Spleen (tissue), 11 donors: ENCODE measurements around the gene SHMT2. TPM values are rescaled to one million over a fixed set of nuclear protein-coding genes. Genes with fewer than 3 reads are reported as not detected.
"Not testable (repeated sequence)": the region's sequence is repeated elsewhere in the genome, so short reads cannot be mapped to it uniquely, and the experiment has no call there.

Source experiments
- DNase-seq: peaks from one replicate; pipeline ENCODE4 v3.0.0-alpha.2; 2020
- H3K27ac ChIP-seq, 8 donors: fragments of 200-600 bp; sonication (generic) in 7 of 8; 1 replicate in 4 of 8; 2 replicates in 4 of 8; pipeline versions ENCODE4 v1.5.0 to v1.8.0; 2016 to 2021; ENCODE audit warnings: inconsistent platforms in 4 of 8, mild to moderate bottlenecking in 4 of 8, moderate library complexity in 1 of 8
- H3K27me3 ChIP-seq, 7 donors: fragments of 200-600 bp; sonication (generic) in 6 of 7; replicated peaks in 1 of 7; 1 replicate in 4 of 7; 2 replicates in 3 of 7; pipeline versions ENCODE4 v1.5.0 to v1.8.0; 2016 to 2021; ENCODE audit warnings: inconsistent platforms in 3 of 7, mild to moderate bottlenecking in 1 of 7
- H3K36me3 ChIP-seq, 6 donors: fragments of 200-600 bp; sonication (generic) in 5 of 6; 1 replicate in 4 of 6; 2 replicates in 2 of 6; pipeline versions ENCODE4 v1.5.0 to v1.8.0; 2016 to 2021; ENCODE audit warnings: inconsistent platforms in 2 of 6
- H3K4me1 ChIP-seq, 6 donors: fragments of 200-600 bp; sonication (generic) in 5 of 6; 1 replicate in 3 of 6; 2 replicates in 3 of 6; pipeline versions ENCODE4 v1.5.0 to v1.8.0; 2016 to 2021; ENCODE audit warnings: inconsistent platforms in 3 of 6
- H3K4me3 ChIP-seq, 8 donors: fragments of 200-600 bp; sonication (generic) in 7 of 8; 1 replicate in 4 of 8; 2 replicates in 4 of 8; pipeline versions ENCODE4 v1.5.0 to v1.8.0; 2016 to 2021; ENCODE audit warnings: inconsistent platforms in 4 of 8, mild to moderate bottlenecking in 4 of 8, moderate library complexity in 2 of 8
- H3K9me3 ChIP-seq, 8 donors: fragments of 200-600 bp; sonication (generic) in 7 of 8; 1 replicate in 4 of 8; 2 replicates in 4 of 8; pipeline versions ENCODE4 v1.5.0 to v1.8.0; 2016 to 2021; ENCODE audit warnings: inconsistent platforms in 4 of 8
- CTCF ChIP-seq, 11 experiments: fragments of 200-600 bp in 7 of 11; fragments of 450-650 bp in 4 of 11; sonication (generic) in 4 of 11; IDR thresholded peaks in 8 of 11; conservative IDR thresholded peaks in 3 of 11; 1 replicate in 7 of 11; 2 replicates in 4 of 11; pipeline versions ENCODE4 v1.4.0 to v1.8.0; 2016 to 2021; ENCODE audit warnings: antibody characterized with exemption in 11 of 11, inconsistent platforms in 4 of 11, mild to moderate bottlenecking in 1 of 11
- POLR2A ChIP-seq, 3 donors: fragments of 450-650 bp; IDR thresholded peaks; one replicate each; pipeline ENCODE4 v1.5.1; 2017; ENCODE audit warnings: antibody characterized with exemption in 3 of 3, mild to moderate bottlenecking in 1 of 3
- POLR2AphosphoS5 ChIP-seq, 3 donors: sonication (generic); formaldehyde crosslinking; IDR thresholded peaks; one replicate each; pipeline ENCODE4 v1.5.1; 2017; ENCODE audit warnings: antibody characterized with exemption in 3 of 3
- WGBS, 5 donors: extraction: QIAGEN DNeasy Blood & Tissue Kit in 3 of 5; methylation state at CpG; one replicate each; pipeline versions ENCODE4 v1.1.5 to v1.1.7; 2013 to 2018; 5-methylcytosine and 5-hydroxymethylcytosine counted together
- intact Hi-C: fragments of 100-400 bp; cut with DNase I; formaldehyde crosslinking; loops from one replicate; pipeline ENCODE4 v1.15.0; 2023; ENCODE audit warnings: low total_unique reads
- microRNA-seq, 3 donors: library from miRNA; unstranded; fragments of <30 nt; microRNA quantifications; one replicate each; pipeline versions ENCODE4 to v1.1.0, GENCODE V29; 2019 to 2020
- polyA plus RNA-seq, 3 donors: library from polyadenylated mRNA; stranded (reverse); fragments of 200-250 nt; gene quantifications; one replicate each; pipeline ENCODE4 v1.2.1, GENCODE V29; 2013
- small RNA-seq, 4 donors: library from RNA; depleted of rRNA; stranded (forward); fragments of <200 nt; gene quantifications; one replicate each; pipeline ENCODE3, GENCODE V24; 2016
- total RNA-seq, 7 donors: library from RNA; depleted of rRNA in 3 of 7; stranded (reverse); fragments of >200 nt in 3 of 7; fragmentation: NEBNext Ultra II Directional in 4 of 7; extraction: Animal tissue kit (Norgen Biotek cat#: 25700) in 4 of 7; gene quantifications; one replicate each; pipeline versions ENCODE4 v1.1.0 to v1.2.1, GENCODE V29; 2016 to 2021
- donor health status: healthy with polysubstance abuse.
- donor health status: DM: no; HTN: no; CAD: no; lungs with moderate emphysema.
- donor health status: DM: no; HTN: no; CAD: no.
- donor health status: Bipolar disorder and iron deficiency.
- donor health status: healthy.
- donor health status: DM: no; HTN: no; CAD: no.
- donor health status: DM: yes; HTN: yes; CAD: no.

SHMT2 gene
- total and polyA plus RNA-seq, 10 donors = 47.3 to 86.6 (median 62.9) TPM

DNA sequence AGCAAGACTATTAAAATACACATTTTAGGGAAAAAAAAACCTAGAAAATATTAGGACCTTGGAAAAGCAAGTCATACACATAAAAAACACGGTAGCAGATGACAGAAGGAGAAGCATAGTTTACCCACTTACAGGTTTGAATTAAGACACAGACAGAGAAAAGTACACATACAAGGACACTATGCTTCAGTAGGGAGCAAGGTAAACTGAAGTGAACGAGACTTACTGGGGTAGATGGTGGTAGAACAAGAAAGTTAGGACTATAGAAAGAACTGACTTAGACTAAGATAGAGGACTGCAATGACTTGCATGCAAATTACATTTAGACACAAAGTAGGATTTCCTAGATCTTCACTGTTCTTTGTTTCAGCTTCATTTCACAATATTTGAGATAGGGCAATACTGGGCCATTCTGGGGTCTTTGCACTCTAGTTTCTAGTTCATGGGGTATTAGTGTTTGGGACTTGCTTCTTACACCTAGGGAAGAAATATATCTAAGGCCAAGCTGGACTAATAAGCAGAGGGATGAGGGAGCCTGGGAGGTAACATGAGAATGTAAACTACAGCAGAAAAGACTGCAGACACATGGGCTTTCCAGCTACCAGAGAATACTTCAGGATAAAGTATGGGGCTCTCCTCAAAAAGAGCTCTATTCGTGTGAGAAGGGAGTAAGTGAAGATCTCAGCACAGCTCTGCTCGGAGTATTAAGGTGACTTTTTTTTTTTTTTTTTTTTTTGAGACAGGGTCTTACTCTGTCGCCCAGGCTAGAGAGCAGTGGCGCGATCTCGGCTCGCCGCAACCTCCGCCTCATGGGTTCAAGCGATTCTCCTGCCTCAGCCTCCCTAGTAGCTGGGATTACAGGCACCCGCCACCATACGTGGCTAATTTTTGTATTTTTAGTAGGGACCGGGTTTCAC lies 49.2 kb downstream of the SHMT2 start:
- Histone ChIP-seq H3K27me3 (no peaks in the 10 kb centered on the region), H3K9me3 (no peaks in the 10 kb centered on the region), H3K4me3 (no peak overlapping the region), H3K27ac (no peak overlapping the region), H3K36me3 (peaks cover 0 to 100% (median 70%) of the 10 kb centered on the region in 6 donors), H3K4me1 (peaks cover 0 to 22% (median 14%) of the 10 kb centered on the region in 6 donors)
- intact Hi-C loops = no loop called here
- 88 to 96% (median 94%) methylated on average over 15 of the region's 15 CpGs for WGBS, 5 donors
- TF ChIP-seq CTCF (IDR thresholded peaks at IDR 0.05 in 8 of 11, conservative IDR thresholded peaks at IDR 0.05 in 3 of 11) (no peak), POLR2A (IDR thresholded peaks at IDR 0.05) (no peak), POLR2AphosphoS5 (IDR thresholded peaks at IDR 0.05) (no peak)
- no peak for DNase-seq

- intact Hi-C loops = no loop called here
- peak; percentile 86 for DNase-seq
- peak in 2 of 3 donors; percentile 23 to 43 for TF ChIP-seq POLR2AphosphoS5 (IDR thresholded peaks at IDR 0.05)
- TF ChIP-seq CTCF (IDR thresholded peaks at IDR 0.05 in 8 of 11, conservative IDR thresholded peaks at IDR 0.05 in 3 of 11) = no peak
- TF ChIP-seq POLR2A (IDR thresholded peaks at IDR 0.05) = no peak
- H3K27ac ChIP-seq = peak overlapping the region in 6 of 8 donors; percentile 16 to 76 (median 66)
- H3K27me3 ChIP-seq = no peaks in the 10 kb centered on the region
- peaks cover 0 to 20% (median 14%) of the 10 kb centered on the region in 6 donors for H3K4me1 ChIP-seq
- 63 to 71% (median 68%) methylated on average over 9 of the region's 9 CpGs for WGBS, 5 donors
- H3K9me3 ChIP-seq = no peaks in the 10 kb centered on the region
- peak overlapping the region in 1 of 8 donors; percentile 24 for H3K4me3 ChIP-seq
- peaks cover 0 to 100% (median 75%) of the 10 kb centered on the region in 6 donors for H3K36me3 ChIP-seq
Observed at GRCh38 chr12:57280211-57281062, 50.9 kb downstream of the SHMT2 start.

GRCh38 chr12:57282073-57282472 lies 52.6 kb downstream of the SHMT2 start:
- DNase-seq, H3K4me3 ChIP-seq, H3K27me3 ChIP-seq, H3K27ac ChIP-seq, H3K9me3 ChIP-seq, intact Hi-C loops: not testable (repeated sequence)
- WGBS, 5 donors = 84 to 94% (median 92%) methylated on average over 12 of the region's 12 CpGs
- Histone ChIP-seq H3K4me1 (peaks cover 0 to 20% (median 14%) of the 10 kb centered on the region in 6 donors), H3K36me3 (peaks cover 0 to 100% (median 73%) of the 10 kb centered on the region in 6 donors)

Small RNA genes lying within 50 kb of the gene (microRNA-seq; reads per million reads assigned to microRNA genes)
- 1.4 to 6.5 (median 2.3) reads per million in 3 donors for gene MIR1228

Small RNA genes lying within 50 kb of the gene (small RNA-seq; reads per million reads assigned to genes)
- gene MIR1228 = 1.2 to 2.5 (median 1.6) reads per million in 4 donors

Other genes with a start within 250 kb of the SHMT2 start
- gene ZBTB39, start 223.2 kb upstream of the SHMT2 start, total RNA-seq = 10 to 100 TPM in 6 of 7 donors, 1 to 10 TPM in 1; 8.7 to 15.7 (median 11.9) TPM
- gene ZBTB39, start 223.2 kb upstream of the SHMT2 start, polyA plus RNA-seq = 1 to 10 TPM; 1.7 to 3.3 (median 2.0) TPM
- gene TAC3, start 213.2 kb upstream of the SHMT2 start, total RNA-seq = not detected
- under 1 TPM in 2 of 3 donors, not detected in 1; 0.11 to 0.20 TPM for gene TAC3, start 213.2 kb upstream of the SHMT2 start, polyA plus RNA-seq
- 1 to 10 TPM in 1 of 7 donors, under 1 TPM in 5, not detected in 1; 0.14 to 1.4 (median 0.48) TPM for gene MYO1A, start 179.6 kb upstream of the SHMT2 start, total RNA-seq
- gene MYO1A, start 179.6 kb upstream of the SHMT2 start, polyA plus RNA-seq = under 1 TPM; 0.12 to 0.22 (median 0.20) TPM
- 10 to 100 TPM; 13.3 to 17.1 (median 15.3) TPM for gene NEMP1, start 150.9 kb upstream of the SHMT2 start, total RNA-seq
- 1 to 10 TPM; 4.5 to 5.1 (median 4.7) TPM for gene NEMP1, start 150.9 kb upstream of the SHMT2 start, polyA plus RNA-seq
- 10 to 100 TPM; 14.8 to 25.0 (median 18.2) TPM for gene NAB2, start 140.6 kb upstream of the SHMT2 start, total RNA-seq
- gene NAB2, start 140.6 kb upstream of the SHMT2 start, polyA plus RNA-seq = 10 to 100 TPM in 2 of 3 donors, 1 to 10 TPM in 1; 9.0 to 19.1 (median 13.2) TPM
- 100 to 1,000 TPM; 196 to 336 (median 280) TPM for gene STAT6, start 118.3 kb upstream of the SHMT2 start, total RNA-seq
- 100 to 1,000 TPM; 140 to 312 (median 241) TPM for gene STAT6, start 118.3 kb upstream of the SHMT2 start, polyA plus RNA-seq
- gene LRP1, start 101.2 kb upstream of the SHMT2 start, total RNA-seq = 100 to 1,000 TPM; 103 to 216 (median 181) TPM
- gene LRP1, start 101.2 kb upstream of the SHMT2 start, polyA plus RNA-seq = 10 to 100 TPM in 2 of 3 donors, 1 to 10 TPM in 1; 8.9 to 24.0 (median 13.0) TPM
- gene LRP1-AS, start 82.1 kb upstream of the SHMT2 start, total RNA-seq = not detected
- not detected for gene LRP1-AS, start 82.1 kb upstream of the SHMT2 start, polyA plus RNA-seq
- gene NXPH4, start 12.9 kb upstream of the SHMT2 start, total RNA-seq = under 1 TPM in 3 of 7 donors, not detected in 4; 0.28 to 0.60 (median 0.54) TPM
- under 1 TPM; 0.11 to 0.19 (median 0.15) TPM for gene NXPH4, start 12.9 kb upstream of the SHMT2 start, polyA plus RNA-seq
- gene STAC3, start 21.5 kb downstream of the SHMT2 start, total RNA-seq = 1 to 10 TPM; 3.4 to 9.8 (median 5.6) TPM
- gene STAC3, start 21.5 kb downstream of the SHMT2 start, polyA plus RNA-seq = 10 to 100 TPM; 10.1 to 16.4 (median 10.4) TPM
- gene R3HDM2, start 201.3 kb downstream of the SHMT2 start, total RNA-seq = 10 to 100 TPM; 46.1 to 90.8 (median 61.2) TPM
- gene R3HDM2, start 201.3 kb downstream of the SHMT2 start, polyA plus RNA-seq = 10 to 100 TPM; 11.3 to 16.9 (median 13.2) TPM
- under 1 TPM in 1 of 7 donors, not detected in 6; 0.19 TPM for gene INHBC, start 205.1 kb downstream of the SHMT2 start, total RNA-seq
- gene INHBC, start 205.1 kb downstream of the SHMT2 start, polyA plus RNA-seq = not detected
- not detected for gene INHBE, start 225.6 kb downstream of the SHMT2 start, total RNA-seq
- gene INHBE, start 225.6 kb downstream of the SHMT2 start, polyA plus RNA-seq = under 1 TPM in 1 of 3 donors, not detected in 2; 0.02 TPM
- gene GLI1, start 230.1 kb downstream of the SHMT2 start, total RNA-seq = 1 to 10 TPM in 4 of 7 donors, under 1 TPM in 3; 0.46 to 3.6 (median 1.1) TPM
- 1 to 10 TPM in 1 of 3 donors, under 1 TPM in 2; 0.63 to 1.2 (median 0.77) TPM for gene GLI1, start 230.1 kb downstream of the SHMT2 start, polyA plus RNA-seq